ENCODE data around the gene AMELX. TPM values are rescaled to one million over a fixed set of nuclear protein-coding genes. Genes with fewer than 3 reads are reported as not detected.

AMELX gene
- total RNA-seq, 1 donor from 2014 or later = not detected

GRCh38 chrX:11305641-11306040 is 12.4 kb downstream of the AMELX start:
- no peak for DNase-seq (ENCODE audit: low spot score)

GRCh38 chrX:11309220-11309619 is 16.0 kb downstream of the AMELX start:
- no peak for DNase-seq (ENCODE audit: low spot score)

GRCh38 chrX:11311706-11312105 is 18.5 kb downstream of the AMELX start:
- DNase-seq (ENCODE audit: low spot score) = no peak

- peak; percentile 23 for DNase-seq (ENCODE audit: low spot score)
Observed at GRCh38 chrX:11319806-11320520, 26.8 kb downstream of the AMELX start.

GRCh38 chrX:11321986-11322385 is 28.8 kb downstream of the AMELX start:
- DNase-seq (ENCODE audit: low spot score) = no peak

GRCh38 chrX:11328134-11328533 is 34.9 kb downstream of the AMELX start:
- DNase-seq (ENCODE audit: low spot score) = no peak

GRCh38 chrX:11329021-11329420 is 35.8 kb downstream of the AMELX start:
- no peak for DNase-seq (ENCODE audit: low spot score)

- no peak for DNase-seq (ENCODE audit: low spot score)
Observed at GRCh38 chrX:11331788-11332187, 38.6 kb downstream of the AMELX start.

- DNase-seq (ENCODE audit: low spot score) = no peak
Observed at GRCh38 chrX:11334165-11334564, 41.0 kb downstream of the AMELX start.

GRCh38 chrX:11336201-11336600 is 43.0 kb downstream of the AMELX start:
- no peak for DNase-seq (ENCODE audit: low spot score)

GRCh38 chrX:11337292-11338009 is 44.2 kb downstream of the AMELX start:
- DNase-seq (ENCODE audit: low spot score) = no peak

GRCh38 chrX:11341274-11342201 is 48.3 kb downstream of the AMELX start:
- DNase-seq (ENCODE audit: low spot score) = peak; percentile 60

GRCh38 chrX:11342673-11343072 is 49.5 kb downstream of the AMELX start:
- DNase-seq (ENCODE audit: low spot score) = no peak

- DNase-seq (ENCODE audit: low spot score) = no peak
Observed at GRCh38 chrX:11346121-11346682, 53.0 kb downstream of the AMELX start.

GRCh38 chrX:11347300-11347699 is 54.1 kb downstream of the AMELX start:
- DNase-seq (ENCODE audit: low spot score) = no peak

- DNase-seq (ENCODE audit: low spot score) = no peak
Observed at GRCh38 chrX:11349020-11349419, 55.8 kb downstream of the AMELX start.

GRCh38 chrX:11349661-11350337 is 56.6 kb downstream of the AMELX start:
- no peak for DNase-seq (ENCODE audit: low spot score)
